ENCODE data around the gene PRDM8.
A peak's percentile ranks its signal among the peaks of the same experiment; 100 is the strongest.

The PRDM8 gene

DNA sequence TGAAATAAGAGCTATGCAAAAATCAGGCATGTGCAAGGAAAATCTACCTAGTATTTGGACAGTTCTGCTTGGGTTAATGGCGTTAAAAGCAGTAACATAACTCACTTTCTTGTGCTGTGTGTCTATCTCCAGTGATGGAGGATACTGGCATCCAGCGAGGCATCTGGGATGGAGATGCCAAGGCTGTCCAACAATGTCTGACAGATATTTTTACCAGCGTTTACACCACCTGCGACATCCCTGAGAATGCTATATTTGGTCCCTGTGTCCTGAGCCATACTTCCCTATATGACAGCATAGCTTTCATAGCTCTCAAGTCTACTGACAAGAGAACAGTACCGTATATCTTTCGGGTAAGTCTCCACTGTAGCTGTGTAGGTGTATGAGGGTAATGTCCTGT lies 2.6 kb downstream of the PRDM8 start:
- no peaks in the 10 kb centered on the region for H3K36me3 ChIP-seq (ENCODE audit: control insufficient read depth, insufficient read depth, low read length)
- peaks cover 60% of the 10 kb centered on the region for H3K27me3 ChIP-seq (ENCODE audit: insufficient read depth, low read length, poor library complexity)
- no peak overlapping the region for H4K5ac ChIP-seq (ENCODE audit: low read length)
- H3K4me1 ChIP-seq (ENCODE audit: control insufficient read depth, low read depth, low read length): peaks cover 9% of the 10 kb centered on the region
- H3K4ac ChIP-seq (ENCODE audit: low read depth, low read length): no peak overlapping the region
- H3K18ac ChIP-seq (ENCODE audit: low read length): no peak overlapping the region
- no peak for DNase-seq
- H2AK5ac ChIP-seq (ENCODE audit: low read length): no peak overlapping the region
- no peak overlapping the region for H3K4me3 ChIP-seq (ENCODE audit: low read length)
- no peak overlapping the region for H3K4me2 ChIP-seq (ENCODE audit: low read length)
- no peak overlapping the region for H3K9ac ChIP-seq (ENCODE audit: low read length)
- H4K8ac ChIP-seq (ENCODE audit: low read depth, low read length): no peak overlapping the region
- H3K27ac ChIP-seq (ENCODE audit: low read depth, low read length): no peak overlapping the region
- no peaks in the 10 kb centered on the region for H3K79me2 ChIP-seq (ENCODE audit: control insufficient read depth, insufficient read depth, low read length)
- no peak overlapping the region for H2BK120ac ChIP-seq (ENCODE audit: low read depth, low read length)
- no CpG with 5 or more reads among the region's 6 CpGs for WGBS (ENCODE audit: extremely low coverage, insufficient coverage, low lambda C conversion rate)
- H3K56ac ChIP-seq (ENCODE audit: low read length): no peak overlapping the region
- H2BK5ac ChIP-seq (ENCODE audit: low read length): no peak overlapping the region
- H2BK15ac ChIP-seq (replicated peaks; ENCODE audit: low read depth): no peak overlapping the region
- no peak overlapping the region for H3K23ac ChIP-seq (ENCODE audit: low read length)
- no peaks in the 10 kb centered on the region for H3K79me1 ChIP-seq (ENCODE audit: low read length)

DNA sequence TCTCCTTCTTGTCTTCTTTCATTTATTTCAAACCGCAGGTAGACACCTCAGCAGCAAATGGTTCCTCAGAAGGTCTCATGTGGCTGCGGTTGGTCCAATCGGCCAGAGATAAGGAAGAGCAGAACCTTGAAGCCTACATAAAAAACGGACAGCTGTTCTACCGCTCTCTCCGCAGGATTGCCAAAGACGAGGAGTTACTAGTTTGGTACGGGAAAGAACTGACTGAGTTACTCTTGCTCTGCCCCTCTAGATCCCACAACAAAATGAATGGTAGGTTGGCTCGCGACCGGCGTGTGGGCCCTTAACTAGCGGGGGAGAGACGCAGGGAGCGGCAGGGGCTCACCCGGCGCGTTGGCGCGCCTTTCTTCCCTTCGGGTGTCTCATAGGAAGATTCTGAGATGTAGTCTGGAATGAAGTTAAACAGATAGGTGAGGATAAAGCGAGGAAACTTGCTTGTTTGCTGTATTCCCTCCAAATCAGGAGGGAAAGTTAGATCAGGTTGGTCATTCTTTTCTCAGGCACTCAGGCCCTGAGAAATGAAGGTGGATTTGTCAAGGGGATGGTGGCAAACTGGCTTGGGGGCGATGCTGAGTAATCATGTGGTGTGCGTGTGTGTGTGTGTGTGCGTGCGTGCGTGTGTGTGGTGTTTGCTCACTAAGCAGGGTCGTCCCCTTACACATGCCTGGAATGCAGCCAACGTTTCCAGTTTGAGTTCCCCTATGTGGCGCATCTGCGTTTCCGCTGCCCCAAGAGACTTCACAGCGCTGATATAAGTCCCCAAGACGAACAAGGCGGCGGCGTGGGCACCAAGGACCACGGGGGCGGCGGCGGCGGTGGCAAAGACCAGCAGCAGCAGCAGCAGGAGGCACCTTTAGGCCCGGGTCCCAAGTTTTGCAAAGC lies 4.2 kb downstream of the PRDM8 start:
- Histone ChIP-seq H4K5ac (ENCODE audit: low read length) (no peak overlapping the region), H3K4me3 (ENCODE audit: low read length) (no peak overlapping the region), H2BK5ac (ENCODE audit: low read length) (no peak overlapping the region), H3K79me1 (ENCODE audit: low read length) (no peaks in the 10 kb centered on the region), H3K4ac (ENCODE audit: low read depth, low read length) (no peak overlapping the region), H3K9ac (ENCODE audit: low read length) (no peak overlapping the region), H3K4me2 (ENCODE audit: low read length) (peak overlapping the region; percentile 15), H3K4me1 (ENCODE audit: control insufficient read depth, low read depth, low read length) (peaks cover 6% of the 10 kb centered on the region), H2BK120ac (ENCODE audit: low read depth, low read length) (no peak overlapping the region), H3K27me3 (ENCODE audit: insufficient read depth, low read length, poor library complexity) (peaks cover 62% of the 10 kb centered on the region), H3K79me2 (ENCODE audit: control insufficient read depth, insufficient read depth, low read length) (no peaks in the 10 kb centered on the region), H3K27ac (ENCODE audit: low read depth, low read length) (no peak overlapping the region), H3K56ac (ENCODE audit: low read length) (peak overlapping the region; percentile 43), H2AK5ac (ENCODE audit: low read length) (no peak overlapping the region), H3K23ac (ENCODE audit: low read length) (peak overlapping the region; percentile 70), H4K8ac (ENCODE audit: low read depth, low read length) (no peak overlapping the region), H3K18ac (ENCODE audit: low read length) (no peak overlapping the region), H3K36me3 (ENCODE audit: control insufficient read depth, insufficient read depth, low read length) (no peaks in the 10 kb centered on the region), H2BK15ac (replicated peaks; ENCODE audit: low read depth) (no peak overlapping the region)
- peak; percentile 48 for DNase-seq
- whole genome bisulfite sequencing (ENCODE audit: extremely low coverage, insufficient coverage, low lambda C conversion rate): no CpG with 5 or more reads among the region's 43 CpGs

DNA sequence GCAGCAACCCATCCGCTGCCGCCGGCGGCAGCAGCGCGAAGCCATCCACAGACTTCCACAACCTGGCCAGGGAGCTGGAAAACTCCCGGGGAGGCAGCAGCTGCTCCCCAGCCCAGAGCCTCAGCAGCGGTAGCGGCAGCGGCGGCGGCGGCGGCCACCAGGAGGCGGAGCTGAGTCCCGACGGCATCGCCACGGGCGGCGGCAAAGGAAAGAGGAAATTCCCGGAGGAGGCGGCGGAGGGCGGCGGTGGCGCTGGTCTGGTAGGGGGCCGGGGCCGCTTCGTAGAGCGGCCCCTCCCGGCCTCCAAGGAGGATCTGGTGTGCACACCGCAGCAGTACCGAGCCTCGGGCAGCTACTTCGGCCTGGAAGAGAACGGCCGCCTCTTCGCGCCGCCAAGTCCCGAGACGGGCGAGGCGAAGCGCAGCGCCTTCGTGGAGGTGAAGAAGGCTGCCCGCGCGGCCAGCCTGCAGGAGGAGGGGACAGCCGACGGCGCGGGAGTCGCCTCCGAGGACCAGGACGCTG lies 4.9 kb downstream of the PRDM8 start:
- Histone ChIP-seq H3K27me3 (ENCODE audit: insufficient read depth, low read length, poor library complexity) (peaks cover 63% of the 10 kb centered on the region), H3K27ac (ENCODE audit: low read depth, low read length) (no peak overlapping the region), H3K79me2 (ENCODE audit: control insufficient read depth, insufficient read depth, low read length) (no peaks in the 10 kb centered on the region), H3K9ac (ENCODE audit: low read length) (no peak overlapping the region), H3K56ac (ENCODE audit: low read length) (peak overlapping the region; percentile 83), H2BK120ac (ENCODE audit: low read depth, low read length) (no peak overlapping the region), H2BK15ac (replicated peaks; ENCODE audit: low read depth) (no peak overlapping the region), H3K36me3 (ENCODE audit: control insufficient read depth, insufficient read depth, low read length) (no peaks in the 10 kb centered on the region), H4K8ac (ENCODE audit: low read depth, low read length) (no peak overlapping the region), H2AK5ac (ENCODE audit: low read length) (no peak overlapping the region), H3K4me3 (ENCODE audit: low read length) (no peak overlapping the region), H3K79me1 (ENCODE audit: low read length) (no peaks in the 10 kb centered on the region), H3K4me1 (ENCODE audit: control insufficient read depth, low read depth, low read length) (peaks cover 2% of the 10 kb centered on the region), H3K4me2 (ENCODE audit: low read length) (peak overlapping the region; percentile 49), H3K18ac (ENCODE audit: low read length) (no peak overlapping the region), H3K23ac (ENCODE audit: low read length) (no peak overlapping the region), H2BK5ac (ENCODE audit: low read length) (no peak overlapping the region), H3K4ac (ENCODE audit: low read depth, low read length) (no peak overlapping the region), H4K5ac (ENCODE audit: low read length) (no peak overlapping the region)
- DNase-seq: peak; percentile 81
- WGBS (ENCODE audit: extremely low coverage, insufficient coverage, low lambda C conversion rate): no CpG with 5 or more reads among the region's 58 CpGs

DNA sequence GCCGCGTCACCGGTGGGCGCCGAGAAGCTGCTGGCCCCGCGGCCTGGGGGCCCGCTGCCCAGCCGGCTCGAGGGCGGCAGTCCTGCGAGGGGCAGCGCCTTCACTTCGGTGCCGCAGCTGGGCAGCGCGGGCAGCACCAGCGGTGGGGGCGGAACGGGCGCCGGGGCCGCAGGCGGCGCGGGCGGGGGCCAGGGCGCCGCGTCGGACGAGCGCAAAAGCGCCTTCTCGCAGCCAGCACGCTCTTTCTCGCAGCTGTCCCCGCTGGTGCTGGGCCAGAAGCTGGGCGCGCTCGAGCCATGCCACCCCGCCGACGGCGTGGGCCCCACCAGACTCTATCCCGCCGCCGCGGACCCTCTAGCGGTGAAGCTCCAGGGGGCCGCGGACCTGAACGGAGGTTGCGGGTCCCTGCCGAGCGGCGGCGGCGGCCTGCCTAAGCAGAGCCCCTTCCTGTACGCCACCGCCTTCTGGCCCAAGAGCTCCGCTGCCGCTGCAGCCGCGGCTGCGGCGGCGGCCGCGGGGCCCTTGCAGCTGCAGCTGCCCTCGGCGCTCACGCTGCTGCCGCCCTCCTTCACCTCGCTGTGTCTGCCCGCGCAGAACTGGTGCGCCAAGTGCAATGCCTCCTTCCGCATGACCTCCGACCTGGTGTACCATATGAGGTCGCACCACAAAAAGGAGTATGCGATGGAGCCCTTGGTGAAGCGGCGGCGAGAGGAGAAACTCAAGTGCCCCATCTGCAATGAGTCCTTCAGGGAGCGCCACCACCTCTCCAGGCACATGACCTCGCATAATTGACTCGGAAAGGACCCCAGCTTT lies 5.6 kb downstream of the PRDM8 start:
- no peak overlapping the region for H3K4me3 ChIP-seq (ENCODE audit: low read length)
- H2BK5ac ChIP-seq (ENCODE audit: low read length): no peak overlapping the region
- H3K4ac ChIP-seq (ENCODE audit: low read depth, low read length): no peak overlapping the region
- H3K27ac ChIP-seq (ENCODE audit: low read depth, low read length): no peak overlapping the region
- H2BK120ac ChIP-seq (ENCODE audit: low read depth, low read length): no peak overlapping the region
- H3K23ac ChIP-seq (ENCODE audit: low read length): peak overlapping the region; percentile 81
- H3K4me2 ChIP-seq (ENCODE audit: low read length): peak overlapping the region; percentile 52
- peak; percentile 64 for DNase-seq
- no peaks in the 10 kb centered on the region for H3K79me2 ChIP-seq (ENCODE audit: control insufficient read depth, insufficient read depth, low read length)
- H2BK15ac ChIP-seq (replicated peaks; ENCODE audit: low read depth): no peak overlapping the region
- H3K36me3 ChIP-seq (ENCODE audit: control insufficient read depth, insufficient read depth, low read length): no peaks in the 10 kb centered on the region
- no peak overlapping the region for H3K9ac ChIP-seq (ENCODE audit: low read length)
- H3K18ac ChIP-seq (ENCODE audit: low read length): no peak overlapping the region
- no peak overlapping the region for H4K5ac ChIP-seq (ENCODE audit: low read length)
- H3K27me3 ChIP-seq (ENCODE audit: insufficient read depth, low read length, poor library complexity): peaks cover 65% of the 10 kb centered on the region
- peaks cover 2% of the 10 kb centered on the region for H3K4me1 ChIP-seq (ENCODE audit: control insufficient read depth, low read depth, low read length)
- peak overlapping the region; percentile 68 for H3K56ac ChIP-seq (ENCODE audit: low read length)
- no CpG with 5 or more reads among the region's 88 CpGs for WGBS (ENCODE audit: extremely low coverage, insufficient coverage, low lambda C conversion rate)
- no peak overlapping the region for H4K8ac ChIP-seq (ENCODE audit: low read depth, low read length)
- no peaks in the 10 kb centered on the region for H3K79me1 ChIP-seq (ENCODE audit: low read length)
- no peak overlapping the region for H2AK5ac ChIP-seq (ENCODE audit: low read length)

DNA sequence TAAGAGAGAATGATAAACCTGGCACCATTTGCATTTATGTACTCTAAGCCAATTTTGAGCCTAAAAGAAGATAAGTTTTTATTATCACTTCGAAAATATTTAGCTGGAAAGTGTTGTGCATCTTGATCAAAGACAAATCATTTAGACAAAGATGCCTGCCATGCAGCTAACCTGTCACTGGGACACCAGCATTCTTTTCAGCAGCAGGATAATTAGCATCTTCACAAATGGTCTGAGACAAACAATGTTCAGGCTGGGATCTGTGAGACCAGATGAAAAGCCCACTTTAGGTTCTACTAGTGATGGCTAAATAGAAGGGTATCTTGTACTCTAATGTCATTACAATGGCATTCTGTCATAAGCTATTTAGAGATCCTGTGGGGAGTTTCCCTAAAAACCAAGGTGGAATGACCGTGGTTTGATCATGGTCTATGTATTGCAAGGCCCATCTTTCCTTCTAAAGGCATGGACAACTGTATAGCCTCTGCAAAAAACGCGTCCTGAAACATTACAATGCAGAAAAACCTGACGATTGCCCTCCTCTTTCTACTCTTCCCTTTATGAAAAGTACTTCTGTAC lies 7.2 kb downstream of the PRDM8 start:
- Histone ChIP-seq H3K36me3 (ENCODE audit: control insufficient read depth, insufficient read depth, low read length) (no peaks in the 10 kb centered on the region), H2BK5ac (ENCODE audit: low read length) (no peak overlapping the region), H3K9ac (ENCODE audit: low read length) (no peak overlapping the region), H3K18ac (ENCODE audit: low read length) (no peak overlapping the region), H4K8ac (ENCODE audit: low read depth, low read length) (no peak overlapping the region), H3K4me3 (ENCODE audit: low read length) (no peak overlapping the region), H3K79me2 (ENCODE audit: control insufficient read depth, insufficient read depth, low read length) (no peaks in the 10 kb centered on the region), H3K27me3 (ENCODE audit: insufficient read depth, low read length, poor library complexity) (peaks cover 56% of the 10 kb centered on the region), H2BK15ac (replicated peaks; ENCODE audit: low read depth) (no peak overlapping the region), H3K23ac (ENCODE audit: low read length) (no peak overlapping the region), H3K4me1 (ENCODE audit: control insufficient read depth, low read depth, low read length) (peaks cover 2% of the 10 kb centered on the region), H3K4me2 (ENCODE audit: low read length) (no peak overlapping the region), H2BK120ac (ENCODE audit: low read depth, low read length) (no peak overlapping the region), H3K4ac (ENCODE audit: low read depth, low read length) (no peak overlapping the region), H2AK5ac (ENCODE audit: low read length) (no peak overlapping the region), H3K27ac (ENCODE audit: low read depth, low read length) (no peak overlapping the region), H3K56ac (ENCODE audit: low read length) (no peak overlapping the region), H4K5ac (ENCODE audit: low read length) (no peak overlapping the region), H3K79me1 (ENCODE audit: low read length) (no peaks in the 10 kb centered on the region)
- WGBS (ENCODE audit: extremely low coverage, insufficient coverage, low lambda C conversion rate): no CpG with 5 or more reads among the region's 5 CpGs
- DNase-seq: no peak

Measured in mesendoderm (in vitro differentiated cells).